Type B pancreatic cell (in vitro differentiated cells): ENCODE results near the gene TFF2. TPM values are rescaled to one million over a fixed set of nuclear protein-coding genes. Genes with fewer than 3 reads are reported as not detected.

ENCODE experiments used
- DNase-seq: peaks from one replicate; pipeline ENCODE4 v3.0.0; 2021; ENCODE audit warnings: mixed read lengths; ENCODE audit not compliant: unreplicated experiment; ENCODE audit errors: extremely low spot score
- H3K27ac Mint-ChIP-seq: 2 replicates; pipeline ENCODE4 v1.8.0; 2021; ENCODE audit warnings: mild to moderate bottlenecking, mixed read lengths
- H3K27me3 Mint-ChIP-seq: 2 replicates; pipeline ENCODE4 v1.8.0; 2021; ENCODE audit warnings: mixed read lengths
- H3K36me3 Mint-ChIP-seq: 2 replicates; pipeline ENCODE4 v1.8.0; 2021; ENCODE audit warnings: mixed read lengths
- H3K4me1 Mint-ChIP-seq: one replicate; pipeline ENCODE4 v1.8.0; 2021; ENCODE audit warnings: mixed read lengths; ENCODE audit not compliant: unreplicated experiment
- H3K4me3 Mint-ChIP-seq: 2 replicates; pipeline ENCODE4 v1.8.0; 2021; ENCODE audit warnings: mild to moderate bottlenecking, mixed read lengths
- H3K9me3 Mint-ChIP-seq: 2 replicates; pipeline ENCODE4 v1.8.0; 2021; ENCODE audit warnings: mixed read lengths
- total RNA-seq: library from RNA; stranded (reverse); gene quantifications from 2 replicates; pipeline ENCODE4 v1.2.1, GENCODE V29; 2021; ENCODE audit warnings: low replicate concordance
- TF ChIP-seq, protein P1 (sequence below): fragments of 200-600 bp; sonication (generic); conservative IDR thresholded peaks from 2 replicates; pipeline ENCODE4 v1.5.0; 2021; ENCODE audit warnings: antibody characterized with exemption, mild to moderate bottlenecking

The TFF2 gene
- total RNA-seq, 1 donor from 2014 or later, result 11.3 TPM

DNA sequence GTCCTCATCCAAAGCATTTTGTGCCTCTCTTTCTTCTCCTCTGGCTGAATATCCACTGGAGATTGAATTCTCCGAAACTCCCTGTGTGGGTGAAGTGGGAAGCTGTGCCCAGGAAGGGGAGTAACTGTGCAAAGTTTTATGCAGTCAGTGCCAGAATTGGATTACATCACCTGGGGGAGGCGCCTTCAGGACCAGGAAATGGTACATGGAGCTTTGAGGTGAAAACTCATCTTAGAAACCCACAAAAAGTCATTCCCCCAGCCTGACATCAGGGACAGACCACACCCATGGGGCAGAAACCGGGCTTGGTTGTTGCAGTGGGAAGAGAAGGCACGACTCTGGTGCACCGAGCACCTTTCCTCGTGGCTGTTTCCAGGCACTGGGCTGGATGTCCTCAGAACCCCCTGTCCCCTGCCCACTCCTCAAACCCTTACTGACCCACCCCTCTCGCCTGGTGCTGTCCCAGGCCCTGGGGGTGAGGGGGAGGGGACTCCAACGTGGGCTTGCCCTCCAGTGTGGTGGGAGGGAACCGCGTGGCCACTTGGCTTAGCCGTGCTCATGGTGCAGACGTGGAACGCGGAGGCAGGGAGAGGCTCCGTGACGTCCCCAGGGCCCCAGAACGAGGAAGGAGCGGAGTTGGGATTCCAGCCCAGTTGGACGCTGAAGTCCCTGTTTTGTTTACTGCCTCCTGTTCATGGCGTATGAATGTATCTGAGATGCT, 51.3 kb downstream of the TFF2 start:
- peaks cover 4% of the 10 kb centered on the region for H3K27me3 Mint-ChIP-seq
- DNase-seq, result no peak

DNA sequence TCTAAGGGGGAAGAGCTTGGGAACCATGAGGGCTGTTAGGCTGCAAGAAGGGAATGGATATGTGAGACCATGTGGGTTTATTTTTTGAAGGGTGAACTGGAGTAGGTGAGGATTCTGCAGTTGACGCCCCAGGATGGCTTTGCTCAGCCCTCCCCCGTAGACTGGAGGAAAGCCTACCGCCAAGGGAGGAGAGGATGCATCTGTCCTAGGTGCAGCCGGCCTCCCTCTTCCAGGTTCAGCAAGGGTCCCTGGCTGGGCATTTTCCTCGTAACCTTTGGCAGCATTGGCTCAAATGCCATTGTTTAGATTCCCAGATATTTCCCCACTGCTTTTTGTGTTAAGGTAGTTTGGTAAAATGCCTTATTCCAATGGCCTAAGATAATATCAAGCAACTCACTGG, 52.1 kb downstream of the TFF2 start:
- Mint-ChIP-seq H3K36me3 (peaks cover 11% of the 10 kb centered on the region), H3K27ac (no peak overlapping the region), H3K9me3 (no peaks in the 10 kb centered on the region), H3K4me1 (peaks cover 6% of the 10 kb centered on the region), H3K27me3 (peaks cover 4% of the 10 kb centered on the region), H3K4me3 (no peak overlapping the region)
- DNase-seq, result no peak
- TF ChIP-seq, protein P1, sequence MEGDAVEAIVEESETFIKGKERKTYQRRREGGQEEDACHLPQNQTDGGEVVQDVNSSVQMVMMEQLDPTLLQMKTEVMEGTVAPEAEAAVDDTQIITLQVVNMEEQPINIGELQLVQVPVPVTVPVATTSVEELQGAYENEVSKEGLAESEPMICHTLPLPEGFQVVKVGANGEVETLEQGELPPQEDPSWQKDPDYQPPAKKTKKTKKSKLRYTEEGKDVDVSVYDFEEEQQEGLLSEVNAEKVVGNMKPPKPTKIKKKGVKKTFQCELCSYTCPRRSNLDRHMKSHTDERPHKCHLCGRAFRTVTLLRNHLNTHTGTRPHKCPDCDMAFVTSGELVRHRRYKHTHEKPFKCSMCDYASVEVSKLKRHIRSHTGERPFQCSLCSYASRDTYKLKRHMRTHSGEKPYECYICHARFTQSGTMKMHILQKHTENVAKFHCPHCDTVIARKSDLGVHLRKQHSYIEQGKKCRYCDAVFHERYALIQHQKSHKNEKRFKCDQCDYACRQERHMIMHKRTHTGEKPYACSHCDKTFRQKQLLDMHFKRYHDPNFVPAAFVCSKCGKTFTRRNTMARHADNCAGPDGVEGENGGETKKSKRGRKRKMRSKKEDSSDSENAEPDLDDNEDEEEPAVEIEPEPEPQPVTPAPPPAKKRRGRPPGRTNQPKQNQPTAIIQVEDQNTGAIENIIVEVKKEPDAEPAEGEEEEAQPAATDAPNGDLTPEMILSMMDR, result no peak

More for the DNA sequence above, 51.3 kb downstream of the TFF2 start:
- Mint-ChIP-seq H3K27ac (no peak overlapping the region), H3K36me3 (peaks cover 11% of the 10 kb centered on the region), H3K9me3 (no peaks in the 10 kb centered on the region), H3K4me3 (no peak overlapping the region), H3K4me1 (peaks cover 6% of the 10 kb centered on the region)
- TF ChIP-seq, protein P1, result no peak

DNA sequence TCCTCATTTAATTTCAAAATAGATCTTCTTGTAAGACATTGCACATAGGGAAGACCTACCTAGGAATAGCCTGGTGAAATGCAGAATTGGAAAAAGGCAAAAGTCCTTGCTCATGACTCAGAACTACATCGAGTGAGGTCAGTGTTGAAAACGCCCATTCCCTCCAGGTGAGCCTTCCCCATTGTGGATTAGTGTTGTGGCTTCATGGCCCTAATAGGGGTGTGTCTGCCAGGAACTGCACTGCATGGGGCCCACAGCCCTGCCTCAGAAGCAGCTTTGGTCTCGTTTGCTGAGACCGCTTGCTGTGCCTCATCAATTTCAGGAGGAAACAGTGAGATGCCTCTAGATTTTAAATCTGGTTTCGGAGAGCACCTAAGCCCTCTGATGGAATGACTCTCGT, 52.6 kb downstream of the TFF2 start:
- no peak overlapping the region for H3K27ac Mint-ChIP-seq
- no peak overlapping the region for H3K4me3 Mint-ChIP-seq
- no peak for DNase-seq
- no peaks in the 10 kb centered on the region for H3K9me3 Mint-ChIP-seq
- TF ChIP-seq, protein P1, result no peak
- H3K4me1 Mint-ChIP-seq, result peaks cover 6% of the 10 kb centered on the region
- peaks cover 11% of the 10 kb centered on the region for H3K36me3 Mint-ChIP-seq
- peaks cover 4% of the 10 kb centered on the region for H3K27me3 Mint-ChIP-seq

DNA sequence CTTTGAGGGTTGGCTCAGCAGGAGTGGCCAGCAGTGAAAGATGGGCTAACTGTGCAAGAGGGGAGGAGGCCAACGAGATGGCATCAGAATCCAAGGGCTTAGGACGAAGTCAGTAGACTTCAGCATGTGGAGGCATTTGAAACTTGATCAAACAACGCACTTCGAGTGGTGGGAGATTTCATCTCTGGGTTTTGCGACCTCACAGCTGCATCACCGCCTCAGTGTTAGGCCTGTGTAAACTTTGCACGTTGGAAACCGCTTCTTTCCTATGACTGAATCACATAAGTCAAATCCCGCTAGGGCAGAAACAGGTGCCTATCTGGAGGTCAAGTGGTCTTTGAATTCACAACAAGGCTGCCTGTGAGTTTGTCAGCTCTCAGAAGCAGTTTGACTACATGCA, 53.4 kb downstream of the TFF2 start:
- H3K4me3 Mint-ChIP-seq, result no peak overlapping the region
- no peak overlapping the region for H3K27ac Mint-ChIP-seq
- H3K36me3 Mint-ChIP-seq, result peaks cover 11% of the 10 kb centered on the region
- no peak for DNase-seq
- no peaks in the 10 kb centered on the region for H3K9me3 Mint-ChIP-seq
- peaks cover 4% of the 10 kb centered on the region for H3K27me3 Mint-ChIP-seq
- TF ChIP-seq, protein P1, result no peak
- H3K4me1 Mint-ChIP-seq, result peaks cover 6% of the 10 kb centered on the region

DNA sequence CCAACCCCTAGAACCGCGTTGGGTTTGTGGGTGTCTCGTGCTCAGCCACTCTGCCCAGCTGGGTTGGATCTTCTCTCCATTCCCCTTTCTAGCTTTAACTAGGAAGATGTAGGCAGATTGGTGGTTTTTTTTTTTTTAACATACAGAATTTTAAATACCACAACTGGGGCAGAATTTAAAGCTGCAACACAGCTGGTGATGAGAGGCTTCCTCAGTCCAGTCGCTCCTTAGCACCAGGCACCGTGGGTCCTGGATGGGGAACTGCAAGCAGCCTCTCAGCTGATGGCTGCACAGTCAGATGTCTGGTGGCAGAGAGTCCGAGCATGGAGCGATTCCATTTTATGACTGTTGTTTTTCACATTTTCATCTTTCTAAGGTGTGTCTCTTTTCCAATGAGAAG, 54.3 kb downstream of the TFF2 start:
- Mint-ChIP-seq H3K27me3 (peaks cover 4% of the 10 kb centered on the region), H3K9me3 (no peaks in the 10 kb centered on the region), H3K4me3 (no peak overlapping the region), H3K27ac (no peak overlapping the region), H3K4me1 (peaks cover 6% of the 10 kb centered on the region), H3K36me3 (peaks cover 11% of the 10 kb centered on the region)
- DNase-seq, result no peak
- TF ChIP-seq, protein P1, result no peak

Other genes with a start within 250 kb of the TFF2 start
- gene ABCG1, start 131.9 kb downstream of the TFF2 start, total RNA-seq, result 6.2 and 8.4 TPM in 2 replicates
- gene TFF3, start 35.6 kb downstream of the TFF2 start, total RNA-seq, result 31.5 and 183 TPM in 2 replicates
- 42.6 and 136 TPM in 2 replicates for gene TFF1, start 15.5 kb upstream of the TFF2 start, total RNA-seq
- 0.74 and 1.3 TPM in 2 replicates for gene TMPRSS3, start 45.1 kb upstream of the TFF2 start, total RNA-seq
- gene UBASH3A, start 52.9 kb upstream of the TFF2 start, total RNA-seq, result not detected in 2 replicates
- 2.1 and 5.2 TPM in 2 replicates for gene RSPH1, start 145.2 kb upstream of the TFF2 start, total RNA-seq
- gene SLC37A1, start 162.9 kb upstream of the TFF2 start, total RNA-seq, result 24.8 and 44.2 TPM in 2 replicates